IgD-negative memory B cell (primary cell): ENCODE data around the gene SPAAR. TPM values are rescaled to one million over a fixed set of nuclear protein-coding genes. Genes with fewer than 3 reads are reported as not detected.

Experiments used
- H3K27ac Mint-ChIP-seq, 3 donors: one replicate each; pipeline ENCODE4 v1.8.0; 2020 to 2022; ENCODE audit warnings: mild to moderate bottlenecking in 3 of 3, mixed read lengths in 3 of 3, moderate library complexity in 1 of 3
- H3K27me3 Mint-ChIP-seq: one replicate; pipeline ENCODE4 v1.8.0; 2021; ENCODE audit warnings: mixed read lengths
- H3K36me3 Mint-ChIP-seq: one replicate; pipeline ENCODE4 v1.8.0; 2020; ENCODE audit warnings: mild to moderate bottlenecking, mixed read lengths
- H3K4me1 Mint-ChIP-seq, 3 donors: one replicate each; pipeline ENCODE4 v1.8.0; 2020 to 2022; ENCODE audit warnings: mixed read lengths in 3 of 3, mild to moderate bottlenecking in 1 of 3
- H3K4me3 Mint-ChIP-seq, 4 donors: one replicate each; pipeline ENCODE4 v1.8.0; 2020 to 2022; ENCODE audit warnings: mild to moderate bottlenecking in 4 of 4, mixed read lengths in 4 of 4, moderate library complexity in 3 of 4
- H3K9me3 Mint-ChIP-seq, 3 donors: one replicate each; pipeline ENCODE4 v1.8.0; 2020 to 2021; ENCODE audit warnings: mixed read lengths in 3 of 3, mild to moderate bottlenecking in 1 of 3
- polyA plus RNA-seq: library from polyadenylated mRNA; unstranded; fragments of 300-500 nt; fragmentation: Illumina TruSeq; gene quantifications from one replicate; pipeline ENCODE4 v1.2.3, GENCODE V29; 2021

The SPAAR gene
- polyA plus RNA-seq, 1 donor from 2014 or later = not detected

DNA sequence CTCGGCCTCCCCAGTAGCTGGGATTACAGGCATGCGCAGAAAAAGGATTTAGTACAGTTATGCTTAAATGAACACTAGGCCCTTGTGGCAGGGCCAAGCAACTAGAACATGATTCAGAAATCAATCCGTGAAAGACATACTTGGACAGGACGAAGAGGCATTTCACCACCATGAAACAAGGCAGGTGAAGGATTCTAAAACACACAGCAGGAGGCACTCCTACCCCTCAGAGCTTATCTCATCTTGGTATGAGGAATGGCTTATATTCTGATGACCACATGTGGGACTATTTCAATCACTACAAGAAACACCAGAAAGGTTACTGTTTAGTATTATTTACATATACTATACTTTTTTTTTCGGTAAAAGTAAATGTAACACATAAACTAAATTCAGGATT lies 33.0 kb downstream of the SPAAR start:
- no peak overlapping the region for H3K27ac Mint-ChIP-seq
- peaks cover 13% of the 10 kb centered on the region for H3K27me3 Mint-ChIP-seq
- H3K4me3 Mint-ChIP-seq = no peak overlapping the region
- H3K9me3 Mint-ChIP-seq = peaks cover 0 to 2% (median 2%) of the 10 kb centered on the region in 3 donors
- H3K36me3 Mint-ChIP-seq = no peaks in the 10 kb centered on the region
- H3K4me1 Mint-ChIP-seq = peaks cover 2 to 21% (median 7%) of the 10 kb centered on the region in 3 donors

DNA sequence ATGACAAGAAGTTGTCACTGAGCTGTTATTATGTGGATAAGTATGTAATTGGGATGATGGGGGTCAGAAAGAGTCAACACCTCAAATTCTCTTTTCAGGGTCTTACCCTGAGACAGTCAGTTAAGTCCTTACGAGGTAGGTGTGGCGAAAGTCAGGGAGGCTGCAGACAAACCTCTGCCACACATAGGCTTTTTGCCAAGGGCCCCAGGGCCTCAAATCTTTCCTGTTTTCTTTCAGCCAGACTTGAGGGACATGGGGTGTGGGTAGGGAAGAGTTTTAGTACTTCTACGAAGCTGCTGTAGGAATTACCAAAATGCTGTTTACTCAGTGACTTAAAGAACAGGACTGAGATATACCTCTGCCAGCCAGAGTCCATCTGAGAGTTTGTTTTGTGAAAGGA lies 34.9 kb downstream of the SPAAR start:
- H3K4me1 Mint-ChIP-seq = peaks cover 0 to 15% (median 5%) of the 10 kb centered on the region in 3 donors
- H3K36me3 Mint-ChIP-seq = no peaks in the 10 kb centered on the region
- H3K27me3 Mint-ChIP-seq = peaks cover 15% of the 10 kb centered on the region
- no peak overlapping the region for H3K4me3 Mint-ChIP-seq
- H3K9me3 Mint-ChIP-seq = no peaks in the 10 kb centered on the region
- H3K27ac Mint-ChIP-seq = no peak overlapping the region

DNA sequence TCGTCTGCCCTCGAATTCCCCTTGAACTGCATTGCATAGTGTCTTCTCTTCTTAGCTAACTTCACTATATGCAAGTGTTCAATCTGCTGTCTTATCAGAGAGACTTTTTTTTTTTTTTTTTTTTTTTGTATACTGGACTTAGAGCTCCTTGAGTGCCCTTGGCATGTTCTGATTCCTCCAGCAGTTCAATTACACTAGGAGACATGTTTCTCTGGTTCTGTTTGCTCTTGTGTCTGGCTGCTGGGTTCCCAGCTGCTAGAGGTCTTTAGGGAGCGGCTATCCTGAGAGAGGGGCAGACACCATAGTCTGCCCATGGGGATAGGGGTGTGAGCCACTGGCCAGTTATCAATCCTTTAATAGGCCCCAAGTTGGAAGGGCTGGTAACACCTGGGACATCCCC lies 35.6 kb downstream of the SPAAR start:
- H3K36me3 Mint-ChIP-seq = no peaks in the 10 kb centered on the region
- no peak overlapping the region for H3K27ac Mint-ChIP-seq
- peaks cover 0 to 13% (median 5%) of the 10 kb centered on the region in 3 donors for H3K4me1 Mint-ChIP-seq
- no peak overlapping the region for H3K4me3 Mint-ChIP-seq
- peaks cover 16% of the 10 kb centered on the region for H3K27me3 Mint-ChIP-seq
- no peaks in the 10 kb centered on the region for H3K9me3 Mint-ChIP-seq

DNA sequence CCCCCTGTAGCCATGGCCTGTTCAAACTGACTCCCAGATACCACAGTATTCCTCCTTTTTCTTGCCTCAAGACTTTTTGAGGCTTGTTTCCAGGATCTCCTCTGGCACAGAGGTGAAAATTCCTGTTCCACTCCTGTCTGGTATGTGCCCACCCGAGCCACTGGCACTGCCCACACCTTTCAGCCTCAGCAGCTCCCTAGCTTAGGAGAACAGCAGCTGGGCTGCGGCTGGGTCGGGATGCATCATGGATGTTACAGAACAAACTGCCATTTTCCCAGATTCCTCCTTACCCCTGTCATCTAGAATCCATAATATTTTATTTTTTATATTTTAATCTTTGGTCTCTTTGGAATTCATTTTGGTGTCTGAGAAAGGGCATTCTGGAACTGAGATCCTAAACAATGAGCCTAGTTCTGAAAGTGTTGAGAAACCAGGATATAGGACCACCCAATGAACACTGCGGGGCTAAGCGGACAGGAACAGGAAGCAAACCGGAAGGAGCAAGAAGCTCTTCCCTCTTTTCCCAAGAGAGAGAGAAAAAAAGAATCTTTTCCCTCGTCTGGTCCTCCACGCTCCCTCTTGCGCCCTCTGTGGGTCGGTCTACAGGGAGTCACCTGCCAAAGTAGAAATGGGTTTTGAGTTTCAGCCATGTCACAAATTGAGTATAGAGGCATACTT lies 36.2 kb downstream of the SPAAR start:
- H3K9me3 Mint-ChIP-seq = no peaks in the 10 kb centered on the region
- H3K4me3 Mint-ChIP-seq = peak overlapping the region in 1 of 4 donors; percentile 11
- H3K4me1 Mint-ChIP-seq = peaks cover 0 to 9% (median 5%) of the 10 kb centered on the region in 3 donors
- H3K27me3 Mint-ChIP-seq = peaks cover 19% of the 10 kb centered on the region
- H3K27ac Mint-ChIP-seq = no peak overlapping the region
- H3K36me3 Mint-ChIP-seq = no peaks in the 10 kb centered on the region

DNA sequence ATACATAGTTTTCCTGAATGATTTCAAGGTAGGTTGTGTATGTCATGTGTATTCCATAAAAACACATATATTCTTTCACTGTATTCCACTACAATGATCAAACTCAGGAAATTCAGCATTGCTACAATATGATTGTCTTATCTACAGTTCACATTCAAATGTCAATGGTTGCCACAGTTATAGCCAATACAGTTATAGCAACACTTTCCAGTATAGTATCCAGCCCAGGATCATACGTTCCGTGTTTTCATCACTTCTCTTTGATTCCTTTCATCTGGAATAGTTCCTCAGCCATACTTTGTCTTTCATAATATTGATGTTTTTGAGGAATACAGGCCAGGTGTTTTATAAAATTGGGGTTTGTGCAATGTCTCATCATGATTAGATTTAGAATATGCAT lies 39.2 kb downstream of the SPAAR start:
- H3K27me3 Mint-ChIP-seq = peaks cover 16% of the 10 kb centered on the region
- H3K27ac Mint-ChIP-seq = no peak overlapping the region
- H3K4me1 Mint-ChIP-seq = peaks cover 0 to 5% (median 5%) of the 10 kb centered on the region in 3 donors
- H3K9me3 Mint-ChIP-seq = no peaks in the 10 kb centered on the region
- no peaks in the 10 kb centered on the region for H3K36me3 Mint-ChIP-seq
- H3K4me3 Mint-ChIP-seq = no peak overlapping the region

DNA sequence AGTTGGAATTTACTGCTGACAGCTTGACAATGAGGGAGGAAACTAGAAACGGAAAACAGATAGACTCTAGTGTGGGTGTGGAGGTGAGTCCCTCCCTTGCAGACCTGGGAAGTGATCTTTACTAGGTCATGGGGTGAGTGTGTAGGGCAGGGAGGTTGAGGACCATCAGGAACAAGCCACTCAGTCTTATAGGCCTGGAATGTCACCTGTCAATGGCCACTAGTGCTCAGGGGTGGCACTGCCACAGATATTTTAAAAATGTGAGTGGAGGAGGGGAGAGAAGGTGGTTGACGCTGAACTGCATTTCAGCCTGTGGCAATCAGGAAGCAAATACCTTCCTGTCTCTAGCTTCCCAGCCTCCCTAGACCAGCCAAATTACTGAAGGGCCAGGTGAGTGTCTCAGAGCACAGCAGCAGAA lies 39.6 kb downstream of the SPAAR start:
- Mint-ChIP-seq H3K4me1 (peaks cover 0 to 5% (median 5%) of the 10 kb centered on the region in 3 donors), H3K36me3 (no peaks in the 10 kb centered on the region), H3K4me3 (no peak overlapping the region), H3K27me3 (peaks cover 16% of the 10 kb centered on the region), H3K9me3 (no peaks in the 10 kb centered on the region), H3K27ac (no peak overlapping the region)

DNA sequence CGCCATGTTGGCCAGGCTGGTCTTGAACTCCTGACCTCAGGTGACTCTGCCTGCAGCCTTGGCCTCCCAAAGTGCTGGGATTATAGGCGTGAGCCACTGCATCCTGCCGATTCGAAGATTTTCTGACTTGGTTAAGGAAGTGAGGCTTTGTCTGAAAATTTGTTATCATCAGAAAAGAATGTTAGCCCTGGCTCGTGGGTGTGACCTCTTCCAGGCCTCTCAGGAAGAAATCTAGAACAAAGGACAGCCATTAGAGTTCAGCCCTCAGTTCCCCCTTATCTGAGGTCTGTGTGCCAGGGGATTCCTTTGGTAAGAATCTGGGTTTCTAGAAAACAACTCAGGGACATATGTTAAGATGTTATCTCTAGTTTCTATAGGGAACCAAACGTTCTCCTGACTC lies 42.4 kb downstream of the SPAAR start:
- H3K4me3 Mint-ChIP-seq = no peak overlapping the region
- peaks cover 18% of the 10 kb centered on the region for H3K27me3 Mint-ChIP-seq
- no peaks in the 10 kb centered on the region for H3K4me1 Mint-ChIP-seq
- H3K36me3 Mint-ChIP-seq = no peaks in the 10 kb centered on the region
- H3K27ac Mint-ChIP-seq = no peak overlapping the region
- H3K9me3 Mint-ChIP-seq = no peaks in the 10 kb centered on the region

DNA sequence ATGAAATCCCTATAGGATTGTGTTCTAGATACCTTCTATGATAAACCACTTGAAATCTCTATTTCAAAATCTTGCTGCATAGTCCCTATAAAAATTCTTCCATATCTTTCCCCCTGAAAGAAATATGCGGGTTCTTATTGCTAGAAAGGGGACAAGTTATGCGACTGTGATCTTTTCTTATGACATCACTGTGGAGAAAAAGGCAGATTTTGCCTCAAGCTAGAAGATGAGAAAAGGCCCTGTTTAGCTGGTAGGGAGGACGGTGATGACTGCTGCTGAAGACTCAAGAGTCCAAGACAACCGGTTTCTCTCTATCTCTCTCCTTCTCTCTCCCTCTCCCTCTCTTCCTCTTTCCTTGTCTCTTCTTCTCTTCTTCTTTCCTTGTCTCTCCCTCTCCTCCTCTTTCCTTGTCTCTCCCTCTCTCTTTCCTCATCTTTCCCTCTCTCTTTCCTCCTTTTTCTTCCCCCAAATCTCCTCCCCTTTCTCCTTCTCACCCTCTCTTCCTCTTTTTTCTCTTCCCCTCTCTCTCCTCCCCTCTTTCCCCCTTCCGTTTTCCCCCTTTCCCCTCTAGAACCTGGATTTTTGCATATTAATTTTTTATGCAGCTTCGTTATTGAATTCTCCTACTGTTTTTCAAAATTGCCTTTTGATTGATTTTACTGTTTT lies 43.4 kb downstream of the SPAAR start:
- no peak overlapping the region for H3K27ac Mint-ChIP-seq
- H3K4me1 Mint-ChIP-seq = no peaks in the 10 kb centered on the region
- peaks cover 24% of the 10 kb centered on the region for H3K27me3 Mint-ChIP-seq

DNA sequence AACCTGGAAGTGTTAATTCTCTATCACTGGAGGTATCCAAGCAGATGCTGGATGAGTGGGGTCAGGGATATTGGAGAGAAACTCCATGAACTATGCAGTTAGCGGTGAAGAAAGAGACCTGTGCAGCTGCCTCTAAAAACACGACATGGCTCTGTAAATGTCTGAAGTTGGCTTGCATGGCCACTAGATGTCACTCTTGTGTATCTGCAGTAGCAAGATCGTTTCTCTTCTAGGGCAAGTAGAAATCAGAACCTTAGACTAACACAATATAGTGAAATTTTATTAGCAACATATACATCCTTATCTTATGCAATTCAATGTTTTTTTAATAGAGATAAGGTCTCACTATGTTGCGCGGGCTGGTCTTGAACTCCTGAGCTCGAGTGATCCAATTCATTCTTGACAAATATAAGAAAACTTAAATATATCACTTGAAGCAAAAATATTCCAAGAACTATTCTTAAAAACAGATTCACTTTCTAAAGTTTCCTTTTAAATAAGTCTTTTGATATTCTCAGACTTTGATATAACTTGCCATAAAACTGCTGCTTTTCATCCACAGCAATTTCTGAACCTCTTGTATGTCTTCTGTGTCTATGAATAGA lies 45.8 kb downstream of the SPAAR start:
- Mint-ChIP-seq H3K9me3 (no peaks in the 10 kb centered on the region), H3K27ac (no peak overlapping the region)

More for the DNA sequence above, 43.4 kb downstream of the SPAAR start:
- Mint-ChIP-seq H3K4me3 (no peak overlapping the region), H3K9me3 (no peaks in the 10 kb centered on the region), H3K36me3 (no peaks in the 10 kb centered on the region)

DNA sequence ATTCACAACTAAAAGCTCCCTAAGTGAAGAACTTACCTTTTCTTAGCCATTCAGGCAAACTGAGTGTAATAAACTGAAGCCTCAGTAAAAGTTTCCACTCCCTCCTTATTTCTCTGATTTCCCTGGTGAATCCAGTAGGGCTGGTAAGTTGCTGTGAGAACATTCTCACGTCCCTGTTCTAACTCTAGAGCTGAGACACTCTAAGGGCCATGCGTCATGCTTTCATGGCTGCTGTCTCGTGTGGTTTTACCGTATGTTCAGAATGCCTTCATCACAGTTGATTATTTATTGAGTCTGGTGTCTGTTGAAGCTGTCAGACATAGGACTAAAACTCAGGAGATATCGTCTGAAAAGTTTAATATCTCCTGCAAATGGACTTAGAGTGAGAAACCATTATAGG lies 47.4 kb downstream of the SPAAR start:
- H3K4me3 Mint-ChIP-seq = no peak overlapping the region
- no peaks in the 10 kb centered on the region for H3K4me1 Mint-ChIP-seq
- H3K27me3 Mint-ChIP-seq = peaks cover 19% of the 10 kb centered on the region
- H3K27ac Mint-ChIP-seq = no peak overlapping the region
- H3K9me3 Mint-ChIP-seq = no peaks in the 10 kb centered on the region
- H3K36me3 Mint-ChIP-seq = no peaks in the 10 kb centered on the region

More for the DNA sequence above, 45.8 kb downstream of the SPAAR start:
- Mint-ChIP-seq H3K27me3 (peaks cover 22% of the 10 kb centered on the region), H3K4me1 (no peaks in the 10 kb centered on the region), H3K4me3 (no peak overlapping the region), H3K36me3 (no peaks in the 10 kb centered on the region)

DNA sequence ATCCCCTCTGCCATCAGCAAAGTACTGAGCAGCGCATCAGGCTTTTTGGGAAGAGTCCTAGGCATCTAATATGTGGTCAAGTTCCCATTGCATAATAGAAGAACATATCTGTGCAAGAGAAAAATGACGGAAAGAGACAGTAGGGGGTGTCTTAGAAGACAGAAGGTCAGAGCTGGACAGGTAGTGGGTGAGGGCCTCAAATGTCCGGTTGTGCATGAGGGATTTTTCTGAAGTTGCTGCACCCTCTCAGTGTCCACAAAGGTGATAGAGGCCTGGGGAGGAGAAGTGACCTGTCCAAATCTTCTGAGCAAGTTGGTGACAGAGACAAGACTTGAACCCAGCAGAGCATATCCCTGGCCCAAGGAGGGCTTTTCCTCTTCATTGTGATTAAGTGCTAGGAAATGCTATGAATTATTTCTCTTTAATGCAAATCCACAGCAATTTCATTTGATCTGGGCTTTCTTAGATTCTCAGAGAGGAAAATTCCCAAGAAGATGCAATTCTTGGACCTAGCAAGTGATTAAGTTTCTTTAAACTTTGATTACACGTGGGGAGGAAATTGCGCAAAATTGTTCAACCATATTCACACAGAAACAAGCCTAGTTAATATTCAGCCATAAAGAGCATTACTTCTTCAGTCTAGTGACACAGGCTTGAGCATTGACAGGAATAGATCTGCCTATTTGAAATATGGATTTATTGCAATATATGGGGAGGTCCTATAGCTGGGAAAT lies 49.0 kb downstream of the SPAAR start, which contains the start of gene OR2S2:
OR2S2 (minus strand) TSS at position 51 of the 734 bp plus-strand sequence. CDS start 56 bp downstream, outside the sequence.
- no peaks in the 10 kb centered on the region for H3K36me3 Mint-ChIP-seq
- H3K4me1 Mint-ChIP-seq = no peaks in the 10 kb centered on the region
- H3K27ac Mint-ChIP-seq = no peak within 1 kb of the TSS
- no peak within 1 kb of the TSS for H3K4me3 Mint-ChIP-seq
- peaks cover 15% of the 10 kb centered on the region for H3K27me3 Mint-ChIP-seq
- no peaks in the 10 kb centered on the region for H3K9me3 Mint-ChIP-seq

DNA sequence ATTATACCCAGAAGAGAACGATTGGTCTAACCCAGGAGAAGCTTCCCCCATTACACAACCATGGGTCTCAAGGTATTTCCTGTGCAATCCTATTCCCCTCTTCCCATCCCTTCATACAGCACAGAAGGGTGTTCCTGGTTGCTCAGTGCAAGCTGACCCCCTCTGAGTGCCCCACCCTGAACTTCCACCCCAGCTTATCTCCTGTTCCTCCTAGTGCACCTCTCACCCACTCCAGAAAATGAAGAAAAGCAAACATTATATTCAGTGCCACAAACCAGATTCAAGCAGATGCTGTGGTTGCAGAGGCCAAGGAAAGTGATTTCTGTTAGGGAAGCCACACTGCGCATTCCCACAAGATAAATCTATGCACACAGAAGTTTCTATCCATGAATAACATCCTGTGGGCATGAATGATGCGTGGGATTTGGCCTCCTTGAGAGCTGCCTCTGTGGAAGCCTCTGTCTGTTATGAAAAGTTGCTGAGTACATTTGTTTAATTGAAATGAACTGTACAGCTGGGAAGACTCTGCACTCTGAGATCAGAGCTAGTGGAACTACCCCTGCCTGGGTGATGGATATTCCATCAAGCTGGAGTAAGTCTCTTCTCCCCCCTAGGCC lies 50.9 kb downstream of the SPAAR start:
- Mint-ChIP-seq H3K9me3 (no peaks in the 10 kb centered on the region), H3K36me3 (no peaks in the 10 kb centered on the region), H3K4me1 (no peaks in the 10 kb centered on the region), H3K27me3 (peaks cover 15% of the 10 kb centered on the region), H3K4me3 (no peak overlapping the region), H3K27ac (no peak overlapping the region)
